SK-N-SH (cell line): Measurements from ENCODE around the gene UTP11. TPM values are rescaled to one million over a fixed set of nuclear protein-coding genes. Genes with fewer than 3 reads are reported as not detected.

Experiments
- CTCF ChIA-PET: fragments of 300-600, 350-600 bp; formaldehyde crosslinking; extraction: SDS; loops from one replicate; lab custom pipeline; 2021; lab: Yijun Ruan, JAX
- POLR2A ChIA-PET: fragments of 350-600 bp; sonication (Branson Sonifier 250); formaldehyde crosslinking; extraction: SDS; loops from one replicate; lab custom pipeline; 2020; ENCODE audit warnings: antibody characterized with exemption, inconsistent platforms; lab: Yijun Ruan, JAX
- DNase-seq: peaks from one replicate; pipeline ENCODE4 v3.0.0; 2012
- H2AFZ ChIP-seq: fragments of 200-600 bp; sonication (generic); 2 replicates; pipeline ENCODE4 v1.8.1; 2016; ENCODE audit warnings: antibody characterized with exemption, mild to moderate bottlenecking, low read depth
- H3F3A ChIP-seq: fragments of 200-600 bp; sonication (generic); replicated peaks from 2 replicates; pipeline ENCODE3; 2016; ENCODE audit warnings: antibody characterized with exemption, mild to moderate bottlenecking; ENCODE audit not compliant: insufficient read depth
- H3K27ac ChIP-seq, 2 experiments: fragments of 200-500 bp in 1 of 2; fragments of 200-600 bp in 1 of 2; sonication (Bioruptor generic) in 1 of 2; sonication (generic), shearing (Covaris generic) in 1 of 2; 2 replicates each; pipeline versions ENCODE4 v1.5.1 to v1.6.1; 2014 to 2016; ENCODE audit warnings: low read depth in 2 of 2, inconsistent platforms in 1 of 2, low read length in 1 of 2, mild to moderate bottlenecking in 1 of 2, mixed read lengths in 1 of 2
- H3K27me3 ChIP-seq: fragments of 200-600 bp; sonication (generic), shearing (Covaris generic); 2 replicates; pipeline ENCODE4 v1.6.1; 2016; ENCODE audit warnings: mixed run types; ENCODE audit not compliant: insufficient read depth
- H3K36me3 ChIP-seq, 2 experiments: fragments of 200-500 bp in 1 of 2; fragments of 200-600 bp in 1 of 2; sonication (Bioruptor generic) in 1 of 2; sonication (generic) in 1 of 2; replicated peaks in 1 of 2; 2 replicates each; pipeline versions ENCODE3 to v1.5.1; 2014 to 2016; ENCODE audit warnings: low read length in 1 of 2, mild to moderate bottlenecking in 1 of 2; ENCODE audit not compliant: insufficient read depth in 2 of 2, control insufficient read depth in 1 of 2
- H3K4me1 ChIP-seq, 2 experiments: fragments of 200-500 bp in 1 of 2; fragments of 200-600 bp in 1 of 2; sonication (Bioruptor generic) in 1 of 2; sonication (generic), shearing (Covaris generic) in 1 of 2; 2 replicates each; pipeline versions ENCODE4 v1.5.1 to v1.6.1; 2014 to 2016; ENCODE audit warnings: low read depth in 1 of 2, low read length in 1 of 2, mixed run types in 1 of 2; ENCODE audit not compliant: insufficient read depth in 2 of 2, control insufficient read depth in 1 of 2
- H3K4me2 ChIP-seq: fragments of 200-600 bp; sonication (generic), shearing (Covaris generic); 2 replicates; pipeline ENCODE4 v1.6.1; 2017; ENCODE audit warnings: mixed run types
- H3K4me3 ChIP-seq, 2 experiments: fragments of 200-500 bp in 1 of 2; fragments of 200-600 bp in 1 of 2; sonication (Bioruptor generic) in 1 of 2; sonication (generic), shearing (Covaris generic) in 1 of 2; 2 replicates each; pipeline versions ENCODE4 v1.5.1 to v1.8.1; 2014 to 2016; ENCODE audit warnings: low read depth in 2 of 2, inconsistent platforms in 1 of 2, low read length in 1 of 2, mild to moderate bottlenecking in 1 of 2, mixed read lengths in 1 of 2, moderate library complexity in 1 of 2
- H3K79me2 ChIP-seq: fragments of 200-600 bp; sonication (generic); 2 replicates; pipeline ENCODE4 v1.8.1; 2017; ENCODE audit warnings: mild to moderate bottlenecking; ENCODE audit not compliant: insufficient read depth
- H3K9ac ChIP-seq: fragments of 200-600 bp; sonication (generic); 2 replicates; pipeline ENCODE4 v1.6.1; 2017; ENCODE audit warnings: mixed run types
- H3K9me2 ChIP-seq: fragments of 200-600 bp; sonication (generic); 2 replicates; pipeline ENCODE4 v1.6.1; 2017; ENCODE audit warnings: mixed run types
- H3K9me3 ChIP-seq: fragments of 200-600 bp; sonication (generic); 2 replicates; pipeline ENCODE4 v1.6.1; 2017; ENCODE audit warnings: mixed run types, mild to moderate bottlenecking, moderate library complexity
- H4K20me1 ChIP-seq: fragments of 200-600 bp; sonication (generic); 2 replicates; pipeline ENCODE4 v1.6.1; 2017; ENCODE audit warnings: mild to moderate bottlenecking, mixed run types; ENCODE audit not compliant: insufficient read depth
- CHD2 ChIP-seq: fragments of 150-350 bp; IDR thresholded peaks from 2 replicates; pipeline ENCODE4 v1.6.1; 2018; ENCODE audit warnings: low read length; ENCODE audit not compliant: partially characterized antibody
- ELF1 ChIP-seq: IDR thresholded peaks from 2 replicates; pipeline ENCODE4 v1.4.0; 2012
- EP300 ChIP-seq, 2 experiments: IDR thresholded peaks; 2 replicates each; pipeline versions ENCODE4 v1.4.0 to v1.6.1; 2012; ENCODE audit warnings: borderline replicate concordance in 1 of 2, low read depth in 1 of 2, low read length in 1 of 2
- FOSL2 ChIP-seq: IDR thresholded peaks from 2 replicates; pipeline ENCODE4 v1.4.0; 2012; ENCODE audit warnings: low read depth, mild to moderate bottlenecking, moderate library complexity, borderline replicate concordance
- FOXJ3 ChIP-seq: sonication (generic); formaldehyde crosslinking; IDR thresholded peaks from 2 replicates; pipeline ENCODE4 v1.5.1; 2020; ENCODE audit warnings: mild to moderate bottlenecking, missing genetic modification reagents
- GABPA ChIP-seq: IDR thresholded peaks from 2 replicates; pipeline ENCODE4 v1.4.0; 2012; ENCODE audit warnings: low read depth, mild to moderate bottlenecking
- JUND ChIP-seq: IDR thresholded peaks from 2 replicates; pipeline ENCODE4 v1.4.0; 2012
- MEF2A ChIP-seq: IDR thresholded peaks from 2 replicates; pipeline ENCODE4 v1.4.0; 2012; ENCODE audit warnings: low read depth, borderline replicate concordance
- MXI1 ChIP-seq: IDR thresholded peaks from 2 replicates; pipeline ENCODE4 v1.6.1; 2012; ENCODE audit warnings: mild to moderate bottlenecking, low read depth, low read length, improper control_type of control experiment
- NRF1 ChIP-seq: IDR thresholded peaks from 2 replicates; pipeline ENCODE4 v1.6.1; 2012; ENCODE audit warnings: low read depth, mild to moderate bottlenecking, low read length
- POLR2AphosphoS5 ChIP-seq: IDR thresholded peaks from 2 replicates; pipeline ENCODE4 v1.6.1; 2012; ENCODE audit warnings: low read depth, low read length
- RAD21 ChIP-seq: IDR thresholded peaks from 2 replicates; pipeline ENCODE4 v1.6.1; 2012; ENCODE audit warnings: mild to moderate bottlenecking, low read length
- RFX5 ChIP-seq: IDR thresholded peaks from 2 replicates; pipeline ENCODE4 v1.6.1; 2012; ENCODE audit warnings: mild to moderate bottlenecking, improper control_type of control experiment, low read length
- SIN3A ChIP-seq: IDR thresholded peaks from 2 replicates; pipeline ENCODE4 v1.6.1; 2012; ENCODE audit warnings: low read depth, mild to moderate bottlenecking, low read length, moderate library complexity, borderline replicate concordance
- SMC3 ChIP-seq: IDR thresholded peaks from 2 replicates; pipeline ENCODE4 v1.6.1; 2012; ENCODE audit warnings: low read depth, low read length, improper control_type of control experiment
- TAF1 ChIP-seq: IDR thresholded peaks from 2 replicates; pipeline ENCODE4 v1.6.1; 2012; ENCODE audit warnings: low read depth, mild to moderate bottlenecking, low read length, moderate library complexity, borderline replicate concordance
- TEAD4 ChIP-seq: IDR thresholded peaks from 2 replicates; pipeline ENCODE4 v1.4.0; 2012; ENCODE audit warnings: mild to moderate bottlenecking, borderline replicate concordance; ENCODE audit not compliant: insufficient read depth
- YY1 ChIP-seq: IDR thresholded peaks from 2 replicates; pipeline ENCODE4 v1.4.0; 2012; ENCODE audit warnings: low read depth, mild to moderate bottlenecking
- WGBS: methylation state at CpG from one replicate; pipeline ENCODE4 v1.1.6; 2017; ENCODE audit warnings: low lambda C conversion rate; 5-methylcytosine and 5-hydroxymethylcytosine counted together
- polyA plus RNA-seq, 3 experiments: library from polyadenylated mRNA; depleted of rRNA; stranded (reverse); fragments of >200 nt; gene quantifications; 2 replicates each; pipeline ENCODE4 v1.2.3, GENCODE V29; 2012
- TF ChIP-seq, protein P1 (sequence below): fragments of 150-350 bp; IDR thresholded peaks from 2 replicates; pipeline ENCODE4 v1.6.1; 2017; ENCODE audit warnings: antibody characterized with exemption, low read length, low read depth, borderline replicate concordance
- TF ChIP-seq, protein P2 (sequence below): IDR thresholded peaks from 2 replicates; pipeline ENCODE4 v1.6.1; 2012; ENCODE audit warnings: mild to moderate bottlenecking, low read depth, low read length, moderate library complexity
- TF ChIP-seq, protein P3 (sequence below): fragments of 150-350 bp; IDR thresholded peaks from 2 replicates; pipeline ENCODE4 v1.6.1; 2016; ENCODE audit warnings: mild to moderate bottlenecking, low read depth, low read length

The UTP11 gene
- polyA plus RNA-seq, 1 of the 3 experiments (the other 2 are of a cell fraction): 26.8 TPM

DNA sequence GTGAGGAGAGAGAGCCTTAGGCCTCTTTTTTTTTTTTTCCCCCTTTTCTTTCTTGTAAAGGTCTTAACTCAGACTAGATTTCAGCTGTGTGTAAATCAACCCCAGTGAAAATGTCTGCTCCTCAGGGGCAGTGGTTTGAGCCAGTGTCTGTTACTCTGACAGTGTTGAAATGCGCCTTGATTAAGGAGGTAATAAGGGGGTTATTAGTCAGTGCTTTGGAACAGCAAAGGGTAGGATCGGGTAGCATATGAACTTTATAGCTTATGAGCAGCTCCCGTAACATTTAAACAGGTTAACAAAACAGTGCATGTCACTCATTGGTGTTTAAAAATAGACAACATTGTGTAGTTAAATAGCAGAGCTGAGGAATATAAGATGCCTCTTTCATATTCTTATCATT is 10.3 kb downstream of the UTP11 start:
- Histone ChIP-seq H3K36me3 (peaks cover 66% of the 10 kb centered on the region in 2 experiments), H3K4me1 (peaks cover 2 to 4% of the 10 kb centered on the region in 2 experiments; a peak in 2 of 4 replicates), H3K9me2 (no peaks in the 10 kb centered on the region), H3K27me3 (no peaks in the 10 kb centered on the region), H4K20me1 (no peaks in the 10 kb centered on the region), H3K9ac (no peak overlapping the region), H2AFZ (no peak overlapping the region)
- TF ChIP-seq, protein P1, sequence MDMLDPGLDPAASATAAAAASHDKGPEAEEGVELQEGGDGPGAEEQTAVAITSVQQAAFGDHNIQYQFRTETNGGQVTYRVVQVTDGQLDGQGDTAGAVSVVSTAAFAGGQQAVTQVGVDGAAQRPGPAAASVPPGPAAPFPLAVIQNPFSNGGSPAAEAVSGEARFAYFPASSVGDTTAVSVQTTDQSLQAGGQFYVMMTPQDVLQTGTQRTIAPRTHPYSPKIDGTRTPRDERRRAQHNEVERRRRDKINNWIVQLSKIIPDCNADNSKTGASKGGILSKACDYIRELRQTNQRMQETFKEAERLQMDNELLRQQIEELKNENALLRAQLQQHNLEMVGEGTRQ: no peak
- TF ChIP-seq, protein P2, sequence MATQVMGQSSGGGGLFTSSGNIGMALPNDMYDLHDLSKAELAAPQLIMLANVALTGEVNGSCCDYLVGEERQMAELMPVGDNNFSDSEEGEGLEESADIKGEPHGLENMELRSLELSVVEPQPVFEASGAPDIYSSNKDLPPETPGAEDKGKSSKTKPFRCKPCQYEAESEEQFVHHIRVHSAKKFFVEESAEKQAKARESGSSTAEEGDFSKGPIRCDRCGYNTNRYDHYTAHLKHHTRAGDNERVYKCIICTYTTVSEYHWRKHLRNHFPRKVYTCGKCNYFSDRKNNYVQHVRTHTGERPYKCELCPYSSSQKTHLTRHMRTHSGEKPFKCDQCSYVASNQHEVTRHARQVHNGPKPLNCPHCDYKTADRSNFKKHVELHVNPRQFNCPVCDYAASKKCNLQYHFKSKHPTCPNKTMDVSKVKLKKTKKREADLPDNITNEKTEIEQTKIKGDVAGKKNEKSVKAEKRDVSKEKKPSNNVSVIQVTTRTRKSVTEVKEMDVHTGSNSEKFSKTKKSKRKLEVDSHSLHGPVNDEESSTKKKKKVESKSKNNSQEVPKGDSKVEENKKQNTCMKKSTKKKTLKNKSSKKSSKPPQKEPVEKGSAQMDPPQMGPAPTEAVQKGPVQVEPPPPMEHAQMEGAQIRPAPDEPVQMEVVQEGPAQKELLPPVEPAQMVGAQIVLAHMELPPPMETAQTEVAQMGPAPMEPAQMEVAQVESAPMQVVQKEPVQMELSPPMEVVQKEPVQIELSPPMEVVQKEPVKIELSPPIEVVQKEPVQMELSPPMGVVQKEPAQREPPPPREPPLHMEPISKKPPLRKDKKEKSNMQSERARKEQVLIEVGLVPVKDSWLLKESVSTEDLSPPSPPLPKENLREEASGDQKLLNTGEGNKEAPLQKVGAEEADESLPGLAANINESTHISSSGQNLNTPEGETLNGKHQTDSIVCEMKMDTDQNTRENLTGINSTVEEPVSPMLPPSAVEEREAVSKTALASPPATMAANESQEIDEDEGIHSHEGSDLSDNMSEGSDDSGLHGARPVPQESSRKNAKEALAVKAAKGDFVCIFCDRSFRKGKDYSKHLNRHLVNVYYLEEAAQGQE: no peak
- no peak for TF ChIP-seq SMC3
- TF ChIP-seq RFX5: no peak
- no peak for TF ChIP-seq TAF1
- TF ChIP-seq YY1: no peak
- TF ChIP-seq, all 33 proteins: peak for 0
- no peak overlapping the region for H3K4me2 ChIP-seq
- DNase-seq: no peak
- H3K9me3 ChIP-seq: no peaks in the 10 kb centered on the region
- ChIA-PET POLR2A (interaction anchor here (0.6 kb wide), 1 partner anchor 10 kb away, joined by 3 read pairs; no protein-coding TSS in a partner anchor), CTCF (interaction anchor here (1.4 to 6.0 kb wide), 2 partner anchors 32 to 49 kb away, joined by 3 to 32 read pairs; partner anchors contain the start of gene SF3A3)
- H3F3A ChIP-seq: peaks cover 18% of the 10 kb centered on the region
- H3K27ac ChIP-seq: no peak overlapping the region
- H3K4me3 ChIP-seq: no peak overlapping the region
- peaks cover 20% of the 10 kb centered on the region for H3K79me2 ChIP-seq
- WGBS: 85% methylated on average over 3 of the region's 3 CpGs

DNA sequence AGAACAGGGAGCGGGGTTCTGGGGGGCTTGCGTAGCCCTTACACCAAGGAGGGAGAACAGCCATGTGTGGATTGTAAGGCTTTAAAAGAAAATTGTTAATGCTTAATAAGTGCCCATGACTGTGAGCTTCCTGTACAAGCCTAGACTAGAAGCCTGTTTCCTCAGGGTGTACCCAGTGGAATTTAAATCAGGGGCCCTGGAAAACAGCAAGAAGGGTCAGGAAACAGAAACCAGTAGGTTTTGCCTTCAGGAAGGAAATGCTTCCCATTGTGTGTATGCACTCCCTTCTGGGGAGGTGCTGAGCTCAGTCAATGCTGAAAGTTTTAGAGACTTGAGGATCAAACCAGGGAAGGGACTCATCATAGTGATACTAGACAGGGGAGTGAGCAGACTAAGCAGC is 12.7 kb downstream of the UTP11 start:
- DNase-seq: no peak
- ChIA-PET CTCF (interaction anchor here (0.8 to 6.6 kb wide), 5 partner anchors 11 to 810 kb away, joined by 3 to 52 read pairs (median 3); partner anchors contain the start of gene UTP11), POLR2A (no interaction called here)
- H3K9me3 ChIP-seq: no peaks in the 10 kb centered on the region
- no peak overlapping the region for H3K27ac ChIP-seq
- H3F3A ChIP-seq: peaks cover 19% of the 10 kb centered on the region
- H3K79me2 ChIP-seq: peaks cover 3% of the 10 kb centered on the region; the same call in 1 of the 2 replicates
- H3K4me1 ChIP-seq: peaks cover 27 to 28% of the 10 kb centered on the region in 2 experiments; a peak in 3 of 4 replicates
- H3K4me3 ChIP-seq: no peak overlapping the region
- H4K20me1 ChIP-seq: no peaks in the 10 kb centered on the region
- no peak overlapping the region for H3K9ac ChIP-seq
- peaks cover 45 to 46% of the 10 kb centered on the region in 2 experiments for H3K36me3 ChIP-seq
- H3K9me2 ChIP-seq: no peaks in the 10 kb centered on the region
- TF ChIP-seq SIN3A: no peak
- no peak for TF ChIP-seq CHD2
- no peak for TF ChIP-seq NRF1
- no peak for TF ChIP-seq EP300 (IDR thresholded peaks at IDR 0.05; ENCODE audit: borderline replicate concordance in 1 of 2, low read depth in 1 of 2, low read length in 1 of 2)
- TF ChIP-seq FOXJ3: no peak
- TF ChIP-seq, protein P3, sequence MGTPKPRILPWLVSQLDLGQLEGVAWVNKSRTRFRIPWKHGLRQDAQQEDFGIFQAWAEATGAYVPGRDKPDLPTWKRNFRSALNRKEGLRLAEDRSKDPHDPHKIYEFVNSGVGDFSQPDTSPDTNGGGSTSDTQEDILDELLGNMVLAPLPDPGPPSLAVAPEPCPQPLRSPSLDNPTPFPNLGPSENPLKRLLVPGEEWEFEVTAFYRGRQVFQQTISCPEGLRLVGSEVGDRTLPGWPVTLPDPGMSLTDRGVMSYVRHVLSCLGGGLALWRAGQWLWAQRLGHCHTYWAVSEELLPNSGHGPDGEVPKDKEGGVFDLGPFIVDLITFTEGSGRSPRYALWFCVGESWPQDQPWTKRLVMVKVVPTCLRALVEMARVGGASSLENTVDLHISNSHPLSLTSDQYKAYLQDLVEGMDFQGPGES: no peak
- no peak for TF ChIP-seq JUND
- no peak for TF ChIP-seq MEF2A
- no peak for TF ChIP-seq GABPA
- TF ChIP-seq FOSL2: no peak
- no peak for TF ChIP-seq TEAD4
- TF ChIP-seq POLR2AphosphoS5: no peak
- no peak for TF ChIP-seq MXI1
- no peak for TF ChIP-seq ELF1
- TF ChIP-seq, protein P1: no peak
- TF ChIP-seq TAF1: no peak
- no peak for TF ChIP-seq RAD21
- TF ChIP-seq, all 33 proteins: peak for 0
- WGBS: 100% methylated on average over 2 of the region's 2 CpGs
- no peak overlapping the region for H2AFZ ChIP-seq
- no peaks in the 10 kb centered on the region for H3K27me3 ChIP-seq
- H3K4me2 ChIP-seq: no peak overlapping the region
